HepG2 (cell line): ENCODE results near the gene ARR3. TPM values are rescaled to one million over a fixed set of nuclear protein-coding genes. Genes with fewer than 3 reads are reported as not detected.
A peak's percentile ranks its signal among the peaks of the same experiment; 100 is the strongest.

ENCODE experiments used
- ATF7-NPFF ChIP-seq: sonication (generic); formaldehyde crosslinking; IDR thresholded peaks from 2 replicates; pipeline ENCODE4 v1.8.1; 2023; ENCODE audit warnings: mild to moderate bottlenecking, low read depth, missing genetic modification reagents, moderate library complexity
- SP4 ChIP-seq: sonication (generic); formaldehyde crosslinking; IDR thresholded peaks from 2 replicates; pipeline ENCODE4 v1.8.1; 2023; ENCODE audit warnings: mild to moderate bottlenecking, missing genetic modification reagents
- SRSF4 ChIP-seq: fragments of 200-400 bp; formaldehyde crosslinking; IDR thresholded peaks from one replicate; pipeline ENCODE4 v1.6.1; 2018; ENCODE audit warnings: mild to moderate bottlenecking, low read depth, low read length, moderate library complexity; ENCODE audit not compliant: poor library complexity, severe bottlenecking
- STAG1 ChIP-seq: sonication (generic); formaldehyde crosslinking; IDR thresholded peaks from 2 replicates; pipeline ENCODE4 v1.4.0; 2020; ENCODE audit warnings: missing genetic modification reagents
- TOE1 ChIP-seq: sonication (generic); formaldehyde crosslinking; IDR thresholded peaks from 2 replicates; pipeline ENCODE4 v1.4.0; 2020; ENCODE audit warnings: mild to moderate bottlenecking, missing genetic modification reagents
- ZNF326 ChIP-seq: sonication (generic); formaldehyde crosslinking; IDR thresholded peaks from 2 replicates; pipeline ENCODE4 v1.4.0; 2020; ENCODE audit warnings: missing genetic modification reagents, borderline replicate concordance
- polyA plus RNA-seq, 8 experiments: library from polyadenylated mRNA; depleted of rRNA in 3 of 8; stranded (reverse) in 7 of 8; unstranded in 1 of 8; fragments of >200 nt; fragmentation: Illumina TruSeq in 4 of 8; extraction: Trizol in 4 of 8; gene quantifications; 2 replicates each; pipeline versions ENCODE4 v1.2.1 to v1.2.3, GENCODE V29; 2011 to 2016; ENCODE audit warnings: low read depth in 4 of 8, missing spikeins in 1 of 8, mixed read lengths in 1 of 8; ENCODE audit not compliant: insufficient read depth in 1 of 8
- total RNA-seq, 5 experiments: library from RNA; depleted of rRNA; stranded (reverse); fragments of >200 nt; fragmentation: Illumina TruSeq; extraction: Trizol; gene quantifications; 2 replicates each; pipeline ENCODE4 v1.2.3, GENCODE V29; 2016; ENCODE audit warnings: low read depth in 1 of 5
- TF ChIP-seq, protein P1 (sequence below): sonication (generic); formaldehyde crosslinking; IDR thresholded peaks from 2 replicates; pipeline ENCODE4 v1.5.0; 2020; ENCODE audit warnings: missing genetic modification reagents
- TF ChIP-seq, protein P2 (sequence below): sonication (generic); formaldehyde crosslinking; IDR thresholded peaks from 2 replicates; pipeline ENCODE4 v1.5.1; 2020; ENCODE audit warnings: mild to moderate bottlenecking, missing genetic modification reagents, borderline replicate concordance
- TF ChIP-seq, protein P3 (sequence below): sonication (generic); formaldehyde crosslinking; IDR thresholded peaks from 2 replicates; pipeline ENCODE4 v1.5.1; 2020; ENCODE audit warnings: missing genetic modification reagents, mild to moderate bottlenecking, borderline replicate concordance
- TF ChIP-seq, protein P4 (sequence below): sonication (generic); formaldehyde crosslinking; IDR thresholded peaks from 2 replicates; pipeline ENCODE4 v1.9.0; 2021; ENCODE audit warnings: mild to moderate bottlenecking, missing genetic modification reagents
- TF ChIP-seq, protein P5 (sequence below): sonication (generic); formaldehyde crosslinking; IDR thresholded peaks from 2 replicates; pipeline ENCODE4 v1.8.0; 2022; ENCODE audit warnings: mild to moderate bottlenecking, missing genetic modification reagents, moderate library complexity
- TF ChIP-seq, protein P6 (sequence below): fragments of 450-650 bp; IDR thresholded peaks from 2 replicates; pipeline ENCODE4 v1.6.1; 2016

Gene ARR3
- total and polyA plus RNA-seq, 2 of the 13 experiments (the other 11 are each of a cell fraction or from before 2014, with no cell fraction given) = not detected

DNA sequence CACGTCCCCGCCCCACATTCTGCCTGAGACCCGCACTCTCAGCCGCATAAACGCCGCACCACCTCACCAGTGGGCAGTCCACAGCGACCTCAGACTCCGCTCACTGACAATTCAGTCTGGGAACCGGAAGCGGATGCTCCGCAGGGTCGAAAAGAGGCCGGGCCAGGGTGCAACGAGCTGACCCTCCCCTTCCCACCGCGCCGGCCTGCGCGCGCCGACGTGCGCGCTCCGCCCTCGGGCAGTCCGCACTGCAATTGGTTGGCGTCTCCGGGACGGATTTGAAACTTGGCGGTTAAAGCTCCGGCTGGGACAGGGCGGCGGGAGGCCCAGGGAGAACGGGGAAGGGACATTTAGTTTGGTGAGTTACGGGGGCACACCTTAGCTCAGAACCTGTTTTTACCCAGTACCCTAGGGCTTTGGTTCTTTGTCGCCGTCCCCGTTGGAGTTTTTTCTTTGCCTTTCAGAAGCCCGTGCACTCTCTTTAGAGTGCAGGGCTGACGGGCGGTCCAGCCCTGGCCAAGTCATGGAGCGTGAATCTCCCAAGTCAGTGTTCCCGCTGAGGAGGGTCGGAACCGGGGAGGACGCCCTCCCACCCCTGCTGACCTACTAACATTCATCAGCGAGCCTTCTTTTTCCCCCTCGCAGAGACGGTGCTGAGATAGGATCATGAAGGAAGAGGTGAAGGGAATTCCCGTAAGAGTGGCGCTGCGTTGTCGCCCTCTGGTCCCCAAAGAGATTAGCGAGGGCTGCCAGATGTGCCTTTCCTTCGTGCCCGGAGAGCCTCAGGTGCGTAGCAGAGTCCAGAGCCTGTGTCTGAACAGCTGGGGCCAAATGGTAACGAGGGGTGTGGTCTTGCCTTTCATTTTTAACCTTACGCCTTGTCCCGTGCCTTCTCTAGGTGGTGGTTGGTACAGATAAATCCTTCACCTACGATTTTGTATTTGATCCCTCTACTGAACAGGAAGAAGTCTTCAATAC lies 21.9 kb downstream of the ARR3 start, which contains the start of the genes KIF4A and PDZD11 (continued):
- TF ChIP-seq, protein P1, sequence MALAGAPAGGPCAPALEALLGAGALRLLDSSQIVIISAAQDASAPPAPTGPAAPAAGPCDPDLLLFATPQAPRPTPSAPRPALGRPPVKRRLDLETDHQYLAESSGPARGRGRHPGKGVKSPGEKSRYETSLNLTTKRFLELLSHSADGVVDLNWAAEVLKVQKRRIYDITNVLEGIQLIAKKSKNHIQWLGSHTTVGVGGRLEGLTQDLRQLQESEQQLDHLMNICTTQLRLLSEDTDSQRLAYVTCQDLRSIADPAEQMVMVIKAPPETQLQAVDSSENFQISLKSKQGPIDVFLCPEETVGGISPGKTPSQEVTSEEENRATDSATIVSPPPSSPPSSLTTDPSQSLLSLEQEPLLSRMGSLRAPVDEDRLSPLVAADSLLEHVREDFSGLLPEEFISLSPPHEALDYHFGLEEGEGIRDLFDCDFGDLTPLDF (CRISPR knock-in tag) = peak; percentile 86
- TF ChIP-seq, protein P2, sequence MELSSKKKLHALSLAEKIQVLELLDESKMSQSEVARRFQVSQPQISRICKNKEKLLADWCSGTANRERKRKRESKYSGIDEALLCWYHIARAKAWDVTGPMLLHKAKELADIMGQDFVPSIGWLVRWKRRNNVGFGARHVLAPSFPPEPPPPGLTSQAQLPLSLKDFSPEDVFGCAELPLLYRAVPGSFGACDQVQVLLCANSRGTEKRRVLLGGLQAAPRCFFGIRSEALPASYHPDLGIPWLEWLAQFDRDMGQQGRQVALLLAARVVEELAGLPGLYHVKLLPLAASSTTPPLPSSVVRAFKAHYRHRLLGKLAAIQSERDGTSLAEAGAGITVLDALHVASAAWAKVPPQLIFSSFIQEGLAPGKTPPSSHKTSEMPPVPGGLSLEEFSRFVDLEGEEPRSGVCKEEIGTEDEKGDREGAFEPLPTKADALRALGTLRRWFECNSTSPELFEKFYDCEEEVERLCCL = no peak
- no peak for TF ChIP-seq SRSF4
- TF ChIP-seq ATF7-NPFF (CRISPR knock-in tag) = peak; percentile 65; the same call in 1 of the 2 replicates
- TF ChIP-seq, protein P3, sequence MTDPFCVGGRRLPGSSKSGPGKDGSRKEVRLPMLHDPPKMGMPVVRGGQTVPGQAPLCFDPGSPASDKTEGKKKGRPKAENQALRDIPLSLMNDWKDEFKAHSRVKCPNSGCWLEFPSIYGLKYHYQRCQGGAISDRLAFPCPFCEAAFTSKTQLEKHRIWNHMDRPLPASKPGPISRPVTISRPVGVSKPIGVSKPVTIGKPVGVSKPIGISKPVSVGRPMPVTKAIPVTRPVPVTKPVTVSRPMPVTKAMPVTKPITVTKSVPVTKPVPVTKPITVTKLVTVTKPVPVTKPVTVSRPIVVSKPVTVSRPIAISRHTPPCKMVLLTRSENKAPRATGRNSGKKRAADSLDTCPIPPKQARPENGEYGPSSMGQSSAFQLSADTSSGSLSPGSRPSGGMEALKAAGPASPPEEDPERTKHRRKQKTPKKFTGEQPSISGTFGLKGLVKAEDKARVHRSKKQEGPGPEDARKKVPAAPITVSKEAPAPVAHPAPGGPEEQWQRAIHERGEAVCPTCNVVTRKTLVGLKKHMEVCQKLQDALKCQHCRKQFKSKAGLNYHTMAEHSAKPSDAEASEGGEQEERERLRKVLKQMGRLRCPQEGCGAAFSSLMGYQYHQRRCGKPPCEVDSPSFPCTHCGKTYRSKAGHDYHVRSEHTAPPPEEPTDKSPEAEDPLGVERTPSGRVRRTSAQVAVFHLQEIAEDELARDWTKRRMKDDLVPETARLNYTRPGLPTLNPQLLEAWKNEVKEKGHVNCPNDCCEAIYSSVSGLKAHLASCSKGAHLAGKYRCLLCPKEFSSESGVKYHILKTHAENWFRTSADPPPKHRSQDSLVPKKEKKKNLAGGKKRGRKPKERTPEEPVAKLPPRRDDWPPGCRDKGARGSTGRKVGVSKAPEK (CRISPR knock-in tag) = no peak
- TF ChIP-seq STAG1 (CRISPR knock-in tag) = no peak
- TF ChIP-seq TOE1 (CRISPR knock-in tag) = no peak
- TF ChIP-seq, protein P4, sequence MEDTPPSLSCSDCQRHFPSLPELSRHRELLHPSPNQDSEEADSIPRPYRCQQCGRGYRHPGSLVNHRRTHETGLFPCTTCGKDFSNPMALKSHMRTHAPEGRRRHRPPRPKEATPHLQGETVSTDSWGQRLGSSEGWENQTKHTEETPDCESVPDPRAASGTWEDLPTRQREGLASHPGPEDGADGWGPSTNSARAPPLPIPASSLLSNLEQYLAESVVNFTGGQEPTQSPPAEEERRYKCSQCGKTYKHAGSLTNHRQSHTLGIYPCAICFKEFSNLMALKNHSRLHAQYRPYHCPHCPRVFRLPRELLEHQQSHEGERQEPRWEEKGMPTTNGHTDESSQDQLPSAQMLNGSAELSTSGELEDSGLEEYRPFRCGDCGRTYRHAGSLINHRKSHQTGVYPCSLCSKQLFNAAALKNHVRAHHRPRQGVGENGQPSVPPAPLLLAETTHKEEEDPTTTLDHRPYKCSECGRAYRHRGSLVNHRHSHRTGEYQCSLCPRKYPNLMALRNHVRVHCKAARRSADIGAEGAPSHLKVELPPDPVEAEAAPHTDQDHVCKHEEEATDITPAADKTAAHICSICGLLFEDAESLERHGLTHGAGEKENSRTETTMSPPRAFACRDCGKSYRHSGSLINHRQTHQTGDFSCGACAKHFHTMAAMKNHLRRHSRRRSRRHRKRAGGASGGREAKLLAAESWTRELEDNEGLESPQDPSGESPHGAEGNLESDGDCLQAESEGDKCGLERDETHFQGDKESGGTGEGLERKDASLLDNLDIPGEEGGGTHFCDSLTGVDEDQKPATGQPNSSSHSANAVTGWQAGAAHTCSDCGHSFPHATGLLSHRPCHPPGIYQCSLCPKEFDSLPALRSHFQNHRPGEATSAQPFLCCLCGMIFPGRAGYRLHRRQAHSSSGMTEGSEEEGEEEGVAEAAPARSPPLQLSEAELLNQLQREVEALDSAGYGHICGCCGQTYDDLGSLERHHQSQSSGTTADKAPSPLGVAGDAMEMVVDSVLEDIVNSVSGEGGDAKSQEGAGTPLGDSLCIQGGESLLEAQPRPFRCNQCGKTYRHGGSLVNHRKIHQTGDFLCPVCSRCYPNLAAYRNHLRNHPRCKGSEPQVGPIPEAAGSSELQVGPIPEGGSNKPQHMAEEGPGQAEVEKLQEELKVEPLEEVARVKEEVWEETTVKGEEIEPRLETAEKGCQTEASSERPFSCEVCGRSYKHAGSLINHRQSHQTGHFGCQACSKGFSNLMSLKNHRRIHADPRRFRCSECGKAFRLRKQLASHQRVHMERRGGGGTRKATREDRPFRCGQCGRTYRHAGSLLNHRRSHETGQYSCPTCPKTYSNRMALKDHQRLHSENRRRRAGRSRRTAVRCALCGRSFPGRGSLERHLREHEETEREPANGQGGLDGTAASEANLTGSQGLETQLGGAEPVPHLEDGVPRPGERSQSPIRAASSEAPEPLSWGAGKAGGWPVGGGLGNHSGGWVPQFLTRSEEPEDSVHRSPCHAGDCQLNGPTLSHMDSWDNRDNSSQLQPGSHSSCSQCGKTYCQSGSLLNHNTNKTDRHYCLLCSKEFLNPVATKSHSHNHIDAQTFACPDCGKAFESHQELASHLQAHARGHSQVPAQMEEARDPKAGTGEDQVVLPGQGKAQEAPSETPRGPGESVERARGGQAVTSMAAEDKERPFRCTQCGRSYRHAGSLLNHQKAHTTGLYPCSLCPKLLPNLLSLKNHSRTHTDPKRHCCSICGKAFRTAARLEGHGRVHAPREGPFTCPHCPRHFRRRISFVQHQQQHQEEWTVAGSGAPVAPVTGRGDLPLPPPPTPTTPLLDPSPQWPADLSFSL (CRISPR knock-in tag) = no peak
- TF ChIP-seq ZNF326 (CRISPR knock-in tag) = no peak
- TF ChIP-seq, protein P5, sequence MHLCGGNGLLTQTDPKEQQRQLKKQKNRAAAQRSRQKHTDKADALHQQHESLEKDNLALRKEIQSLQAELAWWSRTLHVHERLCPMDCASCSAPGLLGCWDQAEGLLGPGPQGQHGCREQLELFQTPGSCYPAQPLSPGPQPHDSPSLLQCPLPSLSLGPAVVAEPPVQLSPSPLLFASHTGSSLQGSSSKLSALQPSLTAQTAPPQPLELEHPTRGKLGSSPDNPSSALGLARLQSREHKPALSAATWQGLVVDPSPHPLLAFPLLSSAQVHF (CRISPR knock-in tag) = no peak; the same call in 1 of the 2 replicates
- peak; percentile 66 for TF ChIP-seq SP4 (CRISPR knock-in tag)
- TF ChIP-seq, protein P6, sequence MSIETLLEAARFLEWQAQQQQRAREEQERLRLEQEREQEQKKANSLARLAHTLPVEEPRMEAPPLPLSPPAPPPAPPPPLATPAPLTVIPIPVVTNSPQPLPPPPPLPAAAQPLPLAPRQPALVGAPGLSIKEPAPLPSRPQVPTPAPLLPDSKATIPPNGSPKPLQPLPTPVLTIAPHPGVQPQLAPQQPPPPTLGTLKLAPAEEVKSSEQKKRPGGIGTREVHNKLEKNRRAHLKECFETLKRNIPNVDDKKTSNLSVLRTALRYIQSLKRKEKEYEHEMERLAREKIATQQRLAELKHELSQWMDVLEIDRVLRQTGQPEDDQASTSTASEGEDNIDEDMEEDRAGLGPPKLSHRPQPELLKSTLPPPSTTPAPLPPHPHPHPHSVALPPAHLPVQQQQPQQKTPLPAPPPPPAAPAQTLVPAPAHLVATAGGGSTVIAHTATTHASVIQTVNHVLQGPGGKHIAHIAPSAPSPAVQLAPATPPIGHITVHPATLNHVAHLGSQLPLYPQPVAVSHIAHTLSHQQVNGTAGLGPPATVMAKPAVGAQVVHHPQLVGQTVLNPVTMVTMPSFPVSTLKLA = no peak; the same call in 1 of the 2 replicates
